ENCODE measurements around the gene SEMA6A.

- no peak for TF ChIP-seq TCF7 (CRISPR knock-in tag; IDR thresholded peaks at IDR 0.05; ENCODE audit: low read depth)
- no peak for TF ChIP-seq CTCF (IDR thresholded peaks at IDR 0.05)
- TF ChIP-seq MYBL2 (CRISPR knock-in tag; IDR thresholded peaks at IDR 0.05): no peak
- TF ChIP-seq CBFB (CRISPR knock-in tag; IDR thresholded peaks at IDR 0.05; ENCODE audit: low read depth): no peak
- no peak for TF ChIP-seq NFYB (CRISPR knock-in tag; conservative IDR thresholded peaks at IDR 0.05; ENCODE audit: low read depth)
- no peak for TF ChIP-seq FOXP4 (CRISPR knock-in tag; IDR thresholded peaks at IDR 0.05)
- TF ChIP-seq, protein P1, sequence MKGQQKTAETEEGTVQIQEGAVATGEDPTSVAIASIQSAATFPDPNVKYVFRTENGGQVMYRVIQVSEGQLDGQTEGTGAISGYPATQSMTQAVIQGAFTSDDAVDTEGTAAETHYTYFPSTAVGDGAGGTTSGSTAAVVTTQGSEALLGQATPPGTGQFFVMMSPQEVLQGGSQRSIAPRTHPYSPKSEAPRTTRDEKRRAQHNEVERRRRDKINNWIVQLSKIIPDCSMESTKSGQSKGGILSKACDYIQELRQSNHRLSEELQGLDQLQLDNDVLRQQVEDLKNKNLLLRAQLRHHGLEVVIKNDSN (CRISPR knock-in tag; IDR thresholded peaks at IDR 0.05): no peak
- TF ChIP-seq JUN (CRISPR knock-in tag; IDR thresholded peaks at IDR 0.05): no peak
- no peak for TF ChIP-seq ZNF138 (CRISPR knock-in tag; conservative IDR thresholded peaks at IDR 0.05)
- no peak for TF ChIP-seq CREB1 (CRISPR knock-in tag; IDR thresholded peaks at IDR 0.05)
These were observed 106.0 kb downstream of the SEMA6A start for GRCh38 chr5:116468583-116468982.
